GM19395 (cell line): ENCODE measurements around the gene MOCS3.

Experiments
- ATAC-seq: cut with Tn5 transposase; IDR thresholded peaks from one replicate; pipeline ENCODE4 v1.9.1; 2021; ENCODE audit warnings: mild to moderate bottlenecking, moderate library complexity; ENCODE audit not compliant: unreplicated experiment

Gene MOCS3

GRCh38 chr20:50958615-50959542 lies at the start of gene MOCS3:
MOCS3 (plus strand) TSS chr20:50958818; CDS start chr20:50958843, 25 bp downstream.
- ATAC-seq: peak; percentile 86

- ATAC-seq: no peak
These were observed 49.2 kb upstream of the MOCS3 start for GRCh38 chr20:50909413-50909812.

GRCh38 chr20:50911030-50911429 lies 47.6 kb upstream of the MOCS3 start:
- no peak for ATAC-seq

- no peak for ATAC-seq
These were observed 46.9 kb upstream of the MOCS3 start for GRCh38 chr20:50911716-50912115.

- ATAC-seq: no peak
These were observed 44.8 kb upstream of the MOCS3 start for GRCh38 chr20:50913690-50914375.

- no peak for ATAC-seq
These were observed 43.2 kb upstream of the MOCS3 start for GRCh38 chr20:50915424-50915823.

- ATAC-seq: no peak
These were observed 42.4 kb upstream of the MOCS3 start for GRCh38 chr20:50916257-50916656.

GRCh38 chr20:50916934-50917333 lies 41.7 kb upstream of the MOCS3 start:
- ATAC-seq: no peak

GRCh38 chr20:50918403-50918802 lies 40.2 kb upstream of the MOCS3 start:
- ATAC-seq: no peak

GRCh38 chr20:50919567-50919966 lies 39.1 kb upstream of the MOCS3 start:
- ATAC-seq: no peak

- no peak for ATAC-seq
These were observed 37.6 kb upstream of the MOCS3 start for GRCh38 chr20:50920997-50921396.

GRCh38 chr20:50921803-50922501 lies 36.7 kb upstream of the MOCS3 start:
- no peak for ATAC-seq

GRCh38 chr20:50924261-50924920 lies 34.2 kb upstream of the MOCS3 start:
- ATAC-seq: no peak

- ATAC-seq: no peak
These were observed 32.1 kb upstream of the MOCS3 start for GRCh38 chr20:50926530-50926929.

GRCh38 chr20:50928469-50928868 lies 30.1 kb upstream of the MOCS3 start:
- no peak for ATAC-seq

GRCh38 chr20:50929299-50930138 lies 29.1 kb upstream of the MOCS3 start:
- peak; percentile 65 for ATAC-seq

GRCh38 chr20:50930139-50930975 lies 28.3 kb upstream of the MOCS3 start:
- peak; percentile 1 for ATAC-seq

- ATAC-seq: peak; percentile 20
These were observed 27.7 kb upstream of the MOCS3 start for GRCh38 chr20:50930976-50931305.

GRCh38 chr20:50931306-50932015 lies 27.2 kb upstream of the MOCS3 start, which contains the start of gene ADNP:
ADNP (minus strand) TSS chr20:50931437; CDS start chr20:50903996, 27,441 bp downstream.
- peak; percentile 66 for ATAC-seq
